Measurements from ENCODE around the gene SSUH2.

GRCh38 chr3:8639659-8640000 is 5.0 kb downstream of the SSUH2 start:
- no peak for TF ChIP-seq CTCF (IDR thresholded peaks at IDR 0.05; ENCODE audit: low read depth, low read length, missing input control)
- no peak for TF ChIP-seq SP1 (IDR thresholded peaks at IDR 0.05)
- TF ChIP-seq TAF1 (conservative IDR thresholded peaks at IDR 0.05), result no peak
